Activated CD4-positive, CD25-positive, alpha-beta regulatory T cell (primary cell): ENCODE results near the gene INSL3.
A peak's percentile ranks its signal among the peaks of the same experiment; 100 is the strongest.

Source experiments
- DNase-seq, 4 experiments: peaks; one replicate each; lab custom pipeline; 2025; lab: John Stamatoyannopoulos, UW

INSL3 gene

GRCh38 chr19:17821190-17821589 lies at the start of gene INSL3:
INSL3 (minus strand) TSS chr19:17821519; CDS start chr19:17821506, 13 bp downstream.
- no peak for DNase-seq

- DNase-seq, result no peak
These were observed 47.8 kb upstream of the INSL3 start for GRCh38 chr19:17869114-17869608.

GRCh38 chr19:17868669-17869068 lies 47.4 kb upstream of the INSL3 start:
- no peak for DNase-seq

GRCh38 chr19:17866964-17867486 lies 45.7 kb upstream of the INSL3 start:
- no peak for DNase-seq

GRCh38 chr19:17866312-17866963 lies 45.1 kb upstream of the INSL3 start:
- DNase-seq, result no peak

- no peak for DNase-seq
These were observed 44.3 kb upstream of the INSL3 start for GRCh38 chr19:17865364-17866311.

- DNase-seq, result no peak
These were observed 42.3 kb upstream of the INSL3 start for GRCh38 chr19:17863520-17864182.

GRCh38 chr19:17862711-17863519 lies 41.6 kb upstream of the INSL3 start:
- no peak for DNase-seq

- no peak for DNase-seq
These were observed 40.5 kb upstream of the INSL3 start for GRCh38 chr19:17861542-17862402.

- no peak for DNase-seq
These were observed 39.7 kb upstream of the INSL3 start for GRCh38 chr19:17860993-17861360.

GRCh38 chr19:17860331-17860992 lies 39.1 kb upstream of the INSL3 start:
- no peak for DNase-seq

GRCh38 chr19:17859533-17860330 lies 38.4 kb upstream of the INSL3 start, which contains the start of gene RPL18A:
RPL18A (plus strand) TSS chr19:17859910; CDS start chr19:17859957, 47 bp downstream.
- DNase-seq, result peak; percentile 90 to 98 (median 97)

- peak; percentile 71 to 97 (median 87) for DNase-seq
These were observed 34.2 kb upstream of the INSL3 start for GRCh38 chr19:17855280-17856152.

- no peak for DNase-seq
These were observed 32.7 kb upstream of the INSL3 start for GRCh38 chr19:17854061-17854460.

- DNase-seq, result no peak
These were observed 27.4 kb upstream of the INSL3 start for GRCh38 chr19:17848595-17849292.

GRCh38 chr19:17847538-17848366 lies 26.4 kb upstream of the INSL3 start, which contains the start of gene JAK3:
JAK3 (minus strand) TSS chr19:17847982; CDS start chr19:17844417, 3,565 bp downstream.
- DNase-seq, result peak; percentile 64 to 82 (median 77)
